ENCODE results near the gene FBXL20. TPM values are rescaled to one million over a fixed set of nuclear protein-coding genes. Genes with fewer than 3 reads are reported as not detected.
"Not testable (repeated sequence)": the region's sequence is repeated elsewhere in the genome, so short reads cannot be mapped to it uniquely, and the experiment has no call there.

FBXL20 gene
- total RNA-seq, 4 donors from 2014 or later = 13.8 to 49.4 (median 23.1) TPM

- 82 to 92% methylated on average over 5 of the region's 5 CpGs for WGBS, 2 donors (ENCODE audit: low coverage in 1 of 2)
- in situ Hi-C loops (cut with MboI; ENCODE audit: low pct_ligation_motif_present in 1 of 4, low pct_unique_long_range_greater_than_20kb in 1 of 4, low sequenced_read_pairs in 3 of 4) (no loop called here), intact Hi-C loops (cut with DNase I; ENCODE audit: low total_unique reads) (no loop called here)
- Histone ChIP-seq H3K9me3 (no peaks in the 10 kb centered on the region), H3K27ac (no peak overlapping the region), H3K27me3 (no peaks in the 10 kb centered on the region), H3K4me3 (no peak overlapping the region), H3K36me3 (peaks cover 0 to 49% (median 21%) of the 10 kb centered on the region in 4 donors), H3K4me1 (peaks cover 5 to 23% (median 9%) of the 10 kb centered on the region in 4 donors)
- TF ChIP-seq CTCF (IDR thresholded peaks at IDR 0.05) (no peak), EP300 (IDR thresholded peaks at IDR 0.05; ENCODE audit: low read depth) (no peak), POLR2A (IDR thresholded peaks at IDR 0.05) (no peak), POLR2AphosphoS5 (IDR thresholded peaks at IDR 0.05) (no peak)
- no peak for DNase-seq
Observed at GRCh38 chr17:39447561-39447960, 46.1 kb upstream of the FBXL20 start.

GRCh38 chr17:39443326-39443725 is 41.9 kb upstream of the FBXL20 start:
- H3K27me3 ChIP-seq = no peaks in the 10 kb centered on the region
- in situ Hi-C loops (cut with MboI; ENCODE audit: low pct_ligation_motif_present in 1 of 4, low pct_unique_long_range_greater_than_20kb in 1 of 4, low sequenced_read_pairs in 3 of 4) (no loop called here), intact Hi-C loops (cut with DNase I; ENCODE audit: low total_unique reads) (no loop called here)
- H3K9me3 ChIP-seq = no peaks in the 10 kb centered on the region
- H3K36me3 ChIP-seq = peaks cover 0 to 83% (median 40%) of the 10 kb centered on the region in 4 donors
- no peak overlapping the region for H3K4me3 ChIP-seq
- H3K4me1 ChIP-seq = no peaks in the 10 kb centered on the region
- no peak for DNase-seq
- no peak overlapping the region for H3K27ac ChIP-seq
- no peak for TF ChIP-seq CTCF (IDR thresholded peaks at IDR 0.05)
- no peak for TF ChIP-seq EP300 (IDR thresholded peaks at IDR 0.05; ENCODE audit: low read depth)
- TF ChIP-seq POLR2A (IDR thresholded peaks at IDR 0.05) = no peak
- TF ChIP-seq POLR2AphosphoS5 (IDR thresholded peaks at IDR 0.05) = no peak

- H3K9me3 ChIP-seq; H3K4me3 ChIP-seq; in situ Hi-C loops (cut with MboI; ENCODE audit: low pct_ligation_motif_present in 1 of 4, low pct_unique_long_range_greater_than_20kb in 1 of 4, low sequenced_read_pairs in 3 of 4); intact Hi-C loops (cut with DNase I; ENCODE audit: low total_unique reads); H3K27me3 ChIP-seq; DNase-seq; H3K4me1 ChIP-seq; H3K27ac ChIP-seq: not testable (repeated sequence)
- 100% methylated on average over 2 of the region's 2 CpGs for WGBS, 2 donors (ENCODE audit: low coverage in 1 of 2)
- H3K36me3 ChIP-seq = peaks cover 0 to 81% (median 38%) of the 10 kb centered on the region in 4 donors
Observed at GRCh38 chr17:39439868-39440267, 38.4 kb upstream of the FBXL20 start.

- H3K27me3 ChIP-seq = no peaks in the 10 kb centered on the region
- no peak for DNase-seq
- in situ Hi-C loops (cut with MboI; ENCODE audit: low pct_ligation_motif_present in 1 of 4, low pct_unique_long_range_greater_than_20kb in 1 of 4, low sequenced_read_pairs in 3 of 4) = no loop called here
Observed at GRCh38 chr17:39429600-39429999, 28.2 kb upstream of the FBXL20 start.

More at GRCh38 chr17:39429600-39429999, 28.2 kb upstream of the FBXL20 start:
- TF ChIP-seq EP300 (IDR thresholded peaks at IDR 0.05; ENCODE audit: low read depth) (no peak), CTCF (IDR thresholded peaks at IDR 0.05) (no peak), POLR2AphosphoS5 (IDR thresholded peaks at IDR 0.05) (no peak), POLR2A (IDR thresholded peaks at IDR 0.05) (no peak)
- H3K4me3 ChIP-seq = no peak overlapping the region
- intact Hi-C loops (cut with DNase I; ENCODE audit: low total_unique reads) = no loop called here
- WGBS, 2 donors (ENCODE audit: low coverage in 1 of 2) = 91 to 100% methylated on average over 1 to 4 of the region's 4 CpGs
- no peaks in the 10 kb centered on the region for H3K4me1 ChIP-seq
- H3K9me3 ChIP-seq = no peaks in the 10 kb centered on the region
- H3K27ac ChIP-seq = no peak overlapping the region
- peaks cover 0 to 88% (median 32%) of the 10 kb centered on the region in 4 donors for H3K36me3 ChIP-seq
